GM12878 (cell line): ENCODE results near the gene CACHD1. TPM values are rescaled to one million over a fixed set of nuclear protein-coding genes. Genes with fewer than 3 reads are reported as not detected.

Experiments
- ATAC-seq: fragments of 200-7000 bp; cut with Tn5 transposase; 3 replicates; pipeline ENCODE4 v1.9.1; 2020; ENCODE audit warnings: mild to moderate bottlenecking, moderate library complexity
- BruUV-seq: library from RNA; stranded (reverse); fragments of 400-500 nt; replicated peaks from 2 replicates; lab custom pipeline; 2021; lab: Mats Ljungman, UMichigan
- CTCF ChIA-PET: fragments of 300-600 bp; sonication (Branson Sonifier 250); formaldehyde crosslinking; extraction: SDS; loops from one replicate; lab custom pipeline; 2021; ENCODE audit warnings: inconsistent platforms; lab: Yijun Ruan, JAX
- POLR2A ChIA-PET: fragments of 350-600 bp; formaldehyde crosslinking; extraction: SDS; loops from one replicate; lab custom pipeline; 2021; ENCODE audit warnings: inconsistent platforms; lab: Charles Lee
- RAD21 ChIA-PET: fragments of 300-600 bp; sonication (Branson Sonifier 250); formaldehyde crosslinking; loops from one replicate; lab custom pipeline; 2023; ENCODE audit warnings: antibody characterized with exemption; ENCODE audit not compliant: unreplicated experiment; lab: Charles Lee
- SMC1A ChIA-PET: fragments of 300-600 bp; sonication (Branson Sonifier 250); formaldehyde crosslinking; loops from one replicate; lab custom pipeline; 2023; ENCODE audit not compliant: unreplicated experiment, uncharacterized antibody; lab: Charles Lee
- DNase-seq: peaks from one replicate; pipeline ENCODE4 v3.0.0-alpha.2; 2011; ENCODE audit warnings: low read depth, low spot score
- FAIRE-seq: peaks from 3 replicates; lab custom pipeline; 2011; peaks lifted over from hg19 to GRCh38; lab: Jason Lieb, UNC
- H2AFZ ChIP-seq: 2 replicates; pipeline ENCODE4 v1.6.0; 2011; ENCODE audit warnings: low read depth, low read length, control low read depth; ENCODE audit not compliant: control insufficient read depth
- H3K27ac ChIP-seq: 2 replicates; pipeline ENCODE4 v1.5.1; 2011; ENCODE audit warnings: control low read depth; ENCODE audit not compliant: control insufficient read depth, insufficient read depth
- H3K27me3 ChIP-seq, 2 experiments: replicated peaks in 1 of 2; 2 replicates each; pipeline versions ENCODE4 v1.6.0 to v1.6.1; 2011; ENCODE audit warnings: low read length in 1 of 2; ENCODE audit not compliant: control insufficient read depth in 2 of 2, insufficient read depth in 2 of 2
- H3K36me3 ChIP-seq, 2 experiments: 2 replicates each; pipeline ENCODE4 v1.5.1; 2011; ENCODE audit warnings: low read length in 1 of 2; ENCODE audit not compliant: control insufficient read depth in 2 of 2, insufficient read depth in 2 of 2
- H3K4me1 ChIP-seq: 2 replicates; pipeline ENCODE4 v1.6.1; 2011; ENCODE audit warnings: mild to moderate bottlenecking, low read length, moderate library complexity, mixed read lengths; ENCODE audit not compliant: control insufficient read depth, insufficient read depth
- H3K4me2 ChIP-seq: 2 replicates; pipeline ENCODE4 v1.6.0; 2011; ENCODE audit warnings: control low read depth; ENCODE audit not compliant: control insufficient read depth, insufficient read depth
- H3K4me3 ChIP-seq: fragments of 200-600 bp; sonication (generic); 2 replicates; pipeline ENCODE4 v1.5.1; 2016
- H3K79me2 ChIP-seq: 2 replicates; pipeline ENCODE4 v1.6.0; 2011; ENCODE audit warnings: low read length; ENCODE audit not compliant: control insufficient read depth, insufficient read depth
- H3K9ac ChIP-seq: 2 replicates; pipeline ENCODE4 v1.8.0; 2011; ENCODE audit warnings: low read length, control low read depth, mixed read lengths; ENCODE audit not compliant: control insufficient read depth, insufficient read depth
- H3K9me3 ChIP-seq: replicated peaks from 3 replicates; pipeline ENCODE4 v1.5.1; 2011; ENCODE audit warnings: mild to moderate bottlenecking, low read length; ENCODE audit not compliant: control insufficient read depth, insufficient read depth
- H4K20me1 ChIP-seq: 2 replicates; pipeline ENCODE4 v1.6.0; 2011; ENCODE audit not compliant: control insufficient read depth, insufficient read depth
- CBFB ChIP-seq: IDR thresholded peaks from 2 replicates; pipeline ENCODE4 v1.6.1; 2016; ENCODE audit warnings: antibody characterized with exemption, low read depth
- CHD1 ChIP-seq: IDR thresholded peaks from 2 replicates; pipeline ENCODE4 v1.6.1; 2012; ENCODE audit warnings: low read depth, low read length, improper control_type of control experiment
- CHD2 ChIP-seq: IDR thresholded peaks from 2 replicates; pipeline ENCODE4 v1.6.1; 2011; ENCODE audit warnings: low read depth, low read length, improper control_type of control experiment, borderline replicate concordance
- EP300 ChIP-seq, 2 experiments: fragments of 150-350 bp in 1 of 2; IDR thresholded peaks; 2 replicates each; pipeline ENCODE4 v1.6.1; 2011 to 2012; ENCODE audit warnings: low read depth in 2 of 2, low read length in 2 of 2, borderline replicate concordance in 1 of 2, improper control_type of control experiment in 1 of 2, inconsistent platforms in 1 of 2; ENCODE audit not compliant: control insufficient read depth in 1 of 2
- FOXK2 ChIP-seq: fragments of 450-650 bp; IDR thresholded peaks from 2 replicates; pipeline ENCODE4 v1.6.1; 2017; ENCODE audit warnings: mild to moderate bottlenecking, moderate library complexity
- FOXM1 ChIP-seq: IDR thresholded peaks from 2 replicates; pipeline ENCODE4 v1.6.1; 2012; ENCODE audit warnings: low read depth, mild to moderate bottlenecking, inconsistent platforms, low read length, moderate library complexity
- KDM1A ChIP-seq: fragments of 200-600 bp; sonication (generic); IDR thresholded peaks from 2 replicates; pipeline ENCODE4 v1.6.1; 2016; ENCODE audit warnings: borderline replicate concordance
- NFYA ChIP-seq: IDR thresholded peaks from 2 replicates; pipeline ENCODE4 v1.6.1; 2011; ENCODE audit warnings: low read depth, mild to moderate bottlenecking, low read length, improper control_type of control experiment, borderline replicate concordance
- NFYB ChIP-seq: IDR thresholded peaks from 2 replicates; pipeline ENCODE4 v1.6.1; 2011; ENCODE audit warnings: low read depth, mild to moderate bottlenecking, low read length, improper control_type of control experiment, moderate library complexity; ENCODE audit not compliant: insufficient read depth
- PML ChIP-seq: IDR thresholded peaks from 2 replicates; pipeline ENCODE4 v1.6.1; 2012; ENCODE audit warnings: low read length, inconsistent platforms
- POLR2AphosphoS5 ChIP-seq: IDR thresholded peaks from 2 replicates; pipeline ENCODE4 v1.6.1; 2011; ENCODE audit warnings: mild to moderate bottlenecking, low read length, inconsistent platforms
- SRF ChIP-seq, 2 experiments: IDR thresholded peaks; 2 replicates each; pipeline ENCODE4 v1.6.1; 2011; ENCODE audit warnings: low read depth in 2 of 2, low read length in 2 of 2, mild to moderate bottlenecking in 1 of 2, moderate library complexity in 1 of 2
- TARDBP ChIP-seq: IDR thresholded peaks from 2 replicates; pipeline ENCODE4 v1.6.1; 2016; ENCODE audit warnings: borderline replicate concordance
- YBX1 ChIP-seq: fragments of 450-650 bp; IDR thresholded peaks from 2 replicates; pipeline ENCODE4 v1.6.1; 2016; ENCODE audit warnings: antibody characterized with exemption
- ZBED1 ChIP-seq: IDR thresholded peaks from 2 replicates; pipeline ENCODE4 v1.6.1; 2016; ENCODE audit warnings: borderline replicate concordance
- ZNF207 ChIP-seq: fragments of 450-650 bp; IDR thresholded peaks from 2 replicates; pipeline ENCODE4 v1.6.1; 2014; ENCODE audit warnings: antibody characterized with exemption, mild to moderate bottlenecking, borderline replicate concordance
- WGBS: methylation state at CpG from one replicate; pipeline ENCODE4 v1.1.6; 2016; ENCODE audit warnings: low lambda C conversion rate; ENCODE audit not compliant: insufficient replicate concordance, insufficient coverage; ENCODE audit errors: missing lambda C conversion rate; 5-methylcytosine and 5-hydroxymethylcytosine counted together
- in situ Hi-C: fragments of 300-500 bp; cut with MboI; formaldehyde crosslinking; loops from 9 replicates; pipeline ENCODE4 v1.14.3; 2018; ENCODE audit warnings: mixed read lengths
- intact Hi-C: fragments of 100-400 bp; cut with micrococcal nuclease; formaldehyde crosslinking; loops from one replicate; pipeline ENCODE4 v1.14.2; 2022; ENCODE audit not compliant: unreplicated experiment
- polyA plus RNA-seq, 11 experiments: library from polyadenylated mRNA; depleted of rRNA in 4 of 11; unstranded in 6 of 11; stranded (reverse) in 5 of 11; fragments of >200 nt; fragmentation: Nextera tagmentation in 4 of 11; fragmentation: Illumina TruSeq in 1 of 11; extraction: Ambion mirVana in 4 of 11; extraction: Trizol in 1 of 11; gene quantifications; 1 replicate in 1 of 11; 2 replicates in 10 of 11; pipeline versions ENCODE4 v1.2.1 to v1.2.3, GENCODE V29; 2011 to 2016; ENCODE audit warnings: inconsistent platforms in 2 of 11, missing spikeins in 2 of 11, low read depth in 1 of 11
- total RNA-seq, 4 experiments: library from RNA; depleted of rRNA in 3 of 4; stranded (reverse); fragments of >200 nt in 3 of 4; fragmentation: Illumina TruSeq in 1 of 4; extraction: Trizol in 1 of 4; gene quantifications; 2 replicates each; pipeline versions ENCODE4 v1.2.1 to v1.2.3, GENCODE V29; 2013 to 2021
- TF ChIP-seq, protein P1 (sequence below): IDR thresholded peaks from 2 replicates; pipeline ENCODE4 v1.6.1; 2012; ENCODE audit warnings: low read depth, low read length, improper control_type of control experiment
- TF ChIP-seq, protein P2 (sequence below): IDR thresholded peaks from 2 replicates; pipeline ENCODE4 v1.6.1; 2011; ENCODE audit warnings: borderline replicate concordance, low read depth, mild to moderate bottlenecking, moderate library complexity, mixed read lengths, low read length; ENCODE audit not compliant: insufficient read depth; ENCODE audit errors: extremely low read length
- TF ChIP-seq, protein P3 (sequence below): fragments of 450-650 bp; formaldehyde crosslinking; IDR thresholded peaks from 2 replicates; pipeline ENCODE4 v1.5.0; 2022; ENCODE audit warnings: mild to moderate bottlenecking, missing genetic modification characterization

The CACHD1 gene
- total and polyA plus RNA-seq, 10 of the 15 experiments (the other 5 are each of a cell fraction or from before 2014, with no cell fraction given): 0.03 TPM; not detected in 9

GRCh38 chr1:64651841-64652240 is 181.9 kb downstream of the CACHD1 start:
- no peak overlapping the region for H2AFZ ChIP-seq
- no peak for TF ChIP-seq YBX1
- TF ChIP-seq FOXM1: no peak
- no peak for TF ChIP-seq CHD2
- no peak for TF ChIP-seq SRF (IDR thresholded peaks at IDR 0.05; ENCODE audit: low read depth in 2 of 2, low read length in 2 of 2)
- no peak for TF ChIP-seq CBFB
- TF ChIP-seq TARDBP: no peak
- no peak for TF ChIP-seq NFYA
- TF ChIP-seq PML: no peak
- no peak for TF ChIP-seq ZBED1
- no peak for TF ChIP-seq KDM1A
- no peak for TF ChIP-seq FOXK2
- TF ChIP-seq, protein P1, sequence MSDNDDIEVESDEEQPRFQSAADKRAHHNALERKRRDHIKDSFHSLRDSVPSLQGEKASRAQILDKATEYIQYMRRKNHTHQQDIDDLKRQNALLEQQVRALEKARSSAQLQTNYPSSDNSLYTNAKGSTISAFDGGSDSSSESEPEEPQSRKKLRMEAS: no peak
- no peak for TF ChIP-seq ZNF207
- no peak for TF ChIP-seq POLR2AphosphoS5
- TF ChIP-seq CHD1: no peak
- no peak for TF ChIP-seq NFYB
- TF ChIP-seq, protein P2, sequence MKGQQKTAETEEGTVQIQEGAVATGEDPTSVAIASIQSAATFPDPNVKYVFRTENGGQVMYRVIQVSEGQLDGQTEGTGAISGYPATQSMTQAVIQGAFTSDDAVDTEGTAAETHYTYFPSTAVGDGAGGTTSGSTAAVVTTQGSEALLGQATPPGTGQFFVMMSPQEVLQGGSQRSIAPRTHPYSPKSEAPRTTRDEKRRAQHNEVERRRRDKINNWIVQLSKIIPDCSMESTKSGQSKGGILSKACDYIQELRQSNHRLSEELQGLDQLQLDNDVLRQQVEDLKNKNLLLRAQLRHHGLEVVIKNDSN: no peak
- TF ChIP-seq EP300 (IDR thresholded peaks at IDR 0.05; ENCODE audit: borderline replicate concordance in 1 of 2, control insufficient read depth in 1 of 2, low read depth in 2 of 2, low read length in 2 of 2): no peak
- TF ChIP-seq, protein P3, sequence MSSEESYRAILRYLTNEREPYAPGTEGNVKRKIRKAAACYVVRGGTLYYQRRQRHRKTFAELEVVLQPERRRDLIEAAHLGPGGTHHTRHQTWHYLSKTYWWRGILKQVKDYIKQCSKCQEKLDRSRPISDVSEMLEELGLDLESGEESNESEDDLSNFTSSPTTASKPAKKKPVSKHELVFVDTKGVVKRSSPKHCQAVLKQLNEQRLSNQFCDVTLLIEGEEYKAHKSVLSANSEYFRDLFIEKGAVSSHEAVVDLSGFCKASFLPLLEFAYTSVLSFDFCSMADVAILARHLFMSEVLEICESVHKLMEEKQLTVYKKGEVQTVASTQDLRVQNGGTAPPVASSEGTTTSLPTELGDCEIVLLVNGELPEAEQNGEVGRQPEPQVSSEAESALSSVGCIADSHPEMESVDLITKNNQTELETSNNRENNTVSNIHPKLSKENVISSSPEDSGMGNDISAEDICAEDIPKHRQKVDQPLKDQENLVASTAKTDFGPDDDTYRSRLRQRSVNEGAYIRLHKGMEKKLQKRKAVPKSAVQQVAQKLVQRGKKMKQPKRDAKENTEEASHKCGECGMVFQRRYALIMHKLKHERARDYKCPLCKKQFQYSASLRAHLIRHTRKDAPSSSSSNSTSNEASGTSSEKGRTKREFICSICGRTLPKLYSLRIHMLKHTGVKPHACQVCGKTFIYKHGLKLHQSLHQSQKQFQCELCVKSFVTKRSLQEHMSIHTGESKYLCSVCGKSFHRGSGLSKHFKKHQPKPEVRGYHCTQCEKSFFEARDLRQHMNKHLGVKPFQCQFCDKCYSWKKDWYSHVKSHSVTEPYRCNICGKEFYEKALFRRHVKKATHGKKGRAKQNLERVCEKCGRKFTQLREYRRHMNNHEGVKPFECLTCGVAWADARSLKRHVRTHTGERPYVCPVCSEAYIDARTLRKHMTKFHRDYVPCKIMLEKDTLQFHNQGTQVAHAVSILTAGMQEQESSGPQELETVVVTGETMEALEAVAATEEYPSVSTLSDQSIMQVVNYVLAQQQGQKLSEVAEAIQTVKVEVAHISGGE (CRISPR knock-in tag): no peak
- no peaks in the 10 kb centered on the region for H3K9me3 ChIP-seq
- intact Hi-C loops (no loop called here), in situ Hi-C loops (no loop called here)
- H3K36me3 ChIP-seq: no peaks in the 10 kb centered on the region
- no peak for ATAC-seq
- H3K27ac ChIP-seq: no peak overlapping the region
- ChIA-PET POLR2A (no interaction called here), SMC1A (no interaction called here), RAD21 (no interaction called here), CTCF (no interaction called here)
- no peaks in the 10 kb centered on the region for H4K20me1 ChIP-seq
- H3K27me3 ChIP-seq: peaks cover 0 to 7% of the 10 kb centered on the region in 2 experiments; a peak in 3 of 4 replicates
- H3K4me2 ChIP-seq: no peak overlapping the region
- FAIRE-seq: no peak
- DNase-seq: no peak
- no peak overlapping the region for H3K9ac ChIP-seq
- H3K4me3 ChIP-seq: no peak overlapping the region
- BruUV-seq: no TSS peak
- 35% methylated on average over 4 of the region's 4 CpGs for WGBS
- no peaks in the 10 kb centered on the region for H3K4me1 ChIP-seq
- H3K79me2 ChIP-seq: no peaks in the 10 kb centered on the region
